ENCODE measurements around the gene C2CD2. TPM values are rescaled to one million over a fixed set of nuclear protein-coding genes. Genes with fewer than 3 reads are reported as not detected.

The C2CD2 gene
- total RNA-seq, 1 donor from 2014 or later, result 17.9 TPM

- DNase-seq (ENCODE audit: low read depth), result no peak
Observed at GRCh38 chr21:41846536-41846935, 107.3 kb downstream of the C2CD2 start.

GRCh38 chr21:41846033-41846317 is 107.8 kb downstream of the C2CD2 start:
- DNase-seq (ENCODE audit: low read depth), result no peak

- DNase-seq (ENCODE audit: low read depth), result no peak
Observed at GRCh38 chr21:41845310-41846032, 108.3 kb downstream of the C2CD2 start.

GRCh38 chr21:41843584-41843983 is 110.2 kb downstream of the C2CD2 start:
- DNase-seq (ENCODE audit: low read depth), result no peak

- DNase-seq (ENCODE audit: low read depth), result no peak
Observed at GRCh38 chr21:41840880-41841279, 112.9 kb downstream of the C2CD2 start.

- DNase-seq (ENCODE audit: low read depth), result no peak
Observed at GRCh38 chr21:41839387-41840000, 114.3 kb downstream of the C2CD2 start.

GRCh38 chr21:41837756-41838297 is 116.0 kb downstream of the C2CD2 start:
- no peak for DNase-seq (ENCODE audit: low read depth)

GRCh38 chr21:41836166-41837015 is 117.4 kb downstream of the C2CD2 start:
- no peak for DNase-seq (ENCODE audit: low read depth)

- no peak for DNase-seq (ENCODE audit: low read depth)
Observed at GRCh38 chr21:41835711-41836154, 118.1 kb downstream of the C2CD2 start.

Other genes starting within 250 kb of the C2CD2 start
- 30.6 and 65.1 TPM in 2 replicates for gene RIPK4, start 187.0 kb downstream of the C2CD2 start, total RNA-seq
- 2.4 and 7.8 TPM in 2 replicates for gene PRDM15, start 74.7 kb downstream of the C2CD2 start, total RNA-seq
- 4.5 and 9.0 TPM in 2 replicates for gene ZBTB21, start 56.3 kb upstream of the C2CD2 start, total RNA-seq
- not detected in 2 replicates for gene UMODL1, start 117.3 kb upstream of the C2CD2 start, total RNA-seq

Measured in renal cortical epithelial cell (primary cell).